Measurements from ENCODE around the gene ETS1.
A peak's percentile ranks its signal among the peaks of the same experiment; 100 is the strongest.

The ETS1 gene

DNA sequence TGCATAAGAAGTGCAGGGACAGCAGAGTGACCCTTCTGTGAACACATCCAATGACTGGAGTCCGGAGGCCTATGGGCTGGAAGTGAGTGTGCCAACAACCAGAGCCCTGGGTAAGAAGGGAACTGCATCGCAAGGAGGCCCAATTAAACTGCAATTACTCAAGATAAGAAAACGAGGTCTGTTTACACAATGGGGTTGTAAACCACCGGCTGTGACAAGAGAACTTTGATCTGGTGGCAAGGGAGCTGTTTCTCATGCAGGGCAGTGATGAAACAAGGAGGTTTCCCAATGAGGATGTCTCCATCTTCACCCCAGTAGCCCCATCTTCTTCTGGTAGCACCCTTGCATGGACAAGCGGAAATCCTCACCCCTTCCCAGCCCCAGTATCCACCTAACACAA, 21.5 kb downstream of the ETS1 start:
- Histone ChIP-seq H3K4me3 (ENCODE audit: low read depth, low read length) (no peak overlapping the region), H3K9me3 (ENCODE audit: control insufficient read depth, insufficient read depth, low read depth, low read length) (no peaks in the 10 kb centered on the region), H3K4me1 (ENCODE audit: control insufficient read depth, insufficient read depth, low read length) (peaks cover 7% of the 10 kb centered on the region; the same call in 1 of the 2 replicates), H3K36me3 (ENCODE audit: control insufficient read depth in 2 of 2, insufficient read depth in 1 of 2, low read length in 2 of 2) (no peaks in the 10 kb centered on the region), H3K27ac (ENCODE audit: extremely low read depth, low read depth, low read length) (no peak overlapping the region)
- ChIA-PET POLR2A (no interaction called here), CTCF (interaction anchor here (0.6 kb wide), 1 partner anchor 52 kb away, joined by 3 read pairs; no protein-coding TSS in a partner anchor)
- TF ChIP-seq GFI1B (tag by site-specific recombination; IDR thresholded peaks at IDR 0.05) (peak; percentile 75; the same call in 1 of the 2 replicates), WT1 (tag by site-specific recombination; IDR thresholded peaks at IDR 0.05) (peak; percentile 87), ZNF37A (tag by site-specific recombination; IDR thresholded peaks at IDR 0.05) (no peak), ZNF221 (tag by site-specific recombination; IDR thresholded peaks at IDR 0.05; ENCODE audit: borderline replicate concordance) (no peak), ZNF157 (tag by site-specific recombination; IDR thresholded peaks at IDR 0.05) (no peak), YY1 (tag by site-specific recombination; IDR thresholded peaks at IDR 0.05) (0 out of 2 replicates have a peak, but pooled peaks have one; percentile 33), ZNF549 (tag by site-specific recombination; IDR thresholded peaks at IDR 0.05) (no peak), BCL11B (tag by site-specific recombination; IDR thresholded peaks at IDR 0.05; ENCODE audit: low read depth) (peak; percentile 64; the same call in 1 of the 2 replicates), ZBTB8A (tag by site-specific recombination; IDR thresholded peaks at IDR 0.05) (peak; percentile 65), ZNF514 (tag by site-specific recombination; IDR thresholded peaks at IDR 0.05) (no peak), ZNF214 (tag by site-specific recombination; IDR thresholded peaks at IDR 0.05; ENCODE audit: borderline replicate concordance) (no peak), BCL11A (tag by site-specific recombination; IDR thresholded peaks at IDR 0.05; ENCODE audit: low read depth) (peak; percentile 46; the same call in 1 of the 2 replicates), ZNF335 (tag by site-specific recombination; conservative IDR thresholded peaks at IDR 0.05) (no peak), ZNF621 (tag by site-specific recombination; IDR thresholded peaks at IDR 0.05) (no peak), ZEB2 (tag by site-specific recombination; IDR thresholded peaks at IDR 0.05) (peak; percentile 78), ZNF184 (tag by site-specific recombination; IDR thresholded peaks at IDR 0.05) (0 out of 2 replicates have a peak, but pooled peaks have one; percentile 46), ZNF660 (tag by site-specific recombination; IDR thresholded peaks at IDR 0.05) (no peak; the same call in 1 of the 2 replicates), MEIS1 (CRISPR knock-in tag; IDR thresholded peaks at IDR 0.05; ENCODE audit: borderline replicate concordance) (no peak), SCRT1 (tag by site-specific recombination; IDR thresholded peaks at IDR 0.05; ENCODE audit: borderline replicate concordance) (no peak), ZNF629 (tag by site-specific recombination; IDR thresholded peaks at IDR 0.05) (peak; percentile 78)
- TF ChIP-seq, protein P1, sequence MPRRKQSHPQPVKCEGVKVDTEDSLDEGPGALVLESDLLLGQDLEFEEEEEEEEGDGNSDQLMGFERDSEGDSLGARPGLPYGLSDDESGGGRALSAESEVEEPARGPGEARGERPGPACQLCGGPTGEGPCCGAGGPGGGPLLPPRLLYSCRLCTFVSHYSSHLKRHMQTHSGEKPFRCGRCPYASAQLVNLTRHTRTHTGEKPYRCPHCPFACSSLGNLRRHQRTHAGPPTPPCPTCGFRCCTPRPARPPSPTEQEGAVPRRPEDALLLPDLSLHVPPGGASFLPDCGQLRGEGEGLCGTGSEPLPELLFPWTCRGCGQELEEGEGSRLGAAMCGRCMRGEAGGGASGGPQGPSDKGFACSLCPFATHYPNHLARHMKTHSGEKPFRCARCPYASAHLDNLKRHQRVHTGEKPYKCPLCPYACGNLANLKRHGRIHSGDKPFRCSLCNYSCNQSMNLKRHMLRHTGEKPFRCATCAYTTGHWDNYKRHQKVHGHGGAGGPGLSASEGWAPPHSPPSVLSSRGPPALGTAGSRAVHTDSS (tag by site-specific recombination; IDR thresholded peaks at IDR 0.05): 0 out of 2 replicates have a peak, but pooled peaks have one; percentile 30
- TF ChIP-seq, protein P2, sequence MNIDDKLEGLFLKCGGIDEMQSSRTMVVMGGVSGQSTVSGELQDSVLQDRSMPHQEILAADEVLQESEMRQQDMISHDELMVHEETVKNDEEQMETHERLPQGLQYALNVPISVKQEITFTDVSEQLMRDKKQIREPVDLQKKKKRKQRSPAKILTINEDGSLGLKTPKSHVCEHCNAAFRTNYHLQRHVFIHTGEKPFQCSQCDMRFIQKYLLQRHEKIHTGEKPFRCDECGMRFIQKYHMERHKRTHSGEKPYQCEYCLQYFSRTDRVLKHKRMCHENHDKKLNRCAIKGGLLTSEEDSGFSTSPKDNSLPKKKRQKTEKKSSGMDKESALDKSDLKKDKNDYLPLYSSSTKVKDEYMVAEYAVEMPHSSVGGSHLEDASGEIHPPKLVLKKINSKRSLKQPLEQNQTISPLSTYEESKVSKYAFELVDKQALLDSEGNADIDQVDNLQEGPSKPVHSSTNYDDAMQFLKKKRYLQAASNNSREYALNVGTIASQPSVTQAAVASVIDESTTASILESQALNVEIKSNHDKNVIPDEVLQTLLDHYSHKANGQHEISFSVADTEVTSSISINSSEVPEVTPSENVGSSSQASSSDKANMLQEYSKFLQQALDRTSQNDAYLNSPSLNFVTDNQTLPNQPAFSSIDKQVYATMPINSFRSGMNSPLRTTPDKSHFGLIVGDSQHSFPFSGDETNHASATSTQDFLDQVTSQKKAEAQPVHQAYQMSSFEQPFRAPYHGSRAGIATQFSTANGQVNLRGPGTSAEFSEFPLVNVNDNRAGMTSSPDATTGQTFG (tag by site-specific recombination; IDR thresholded peaks at IDR 0.05; ENCODE audit: borderline replicate concordance): no peak
- TF ChIP-seq, protein P3, sequence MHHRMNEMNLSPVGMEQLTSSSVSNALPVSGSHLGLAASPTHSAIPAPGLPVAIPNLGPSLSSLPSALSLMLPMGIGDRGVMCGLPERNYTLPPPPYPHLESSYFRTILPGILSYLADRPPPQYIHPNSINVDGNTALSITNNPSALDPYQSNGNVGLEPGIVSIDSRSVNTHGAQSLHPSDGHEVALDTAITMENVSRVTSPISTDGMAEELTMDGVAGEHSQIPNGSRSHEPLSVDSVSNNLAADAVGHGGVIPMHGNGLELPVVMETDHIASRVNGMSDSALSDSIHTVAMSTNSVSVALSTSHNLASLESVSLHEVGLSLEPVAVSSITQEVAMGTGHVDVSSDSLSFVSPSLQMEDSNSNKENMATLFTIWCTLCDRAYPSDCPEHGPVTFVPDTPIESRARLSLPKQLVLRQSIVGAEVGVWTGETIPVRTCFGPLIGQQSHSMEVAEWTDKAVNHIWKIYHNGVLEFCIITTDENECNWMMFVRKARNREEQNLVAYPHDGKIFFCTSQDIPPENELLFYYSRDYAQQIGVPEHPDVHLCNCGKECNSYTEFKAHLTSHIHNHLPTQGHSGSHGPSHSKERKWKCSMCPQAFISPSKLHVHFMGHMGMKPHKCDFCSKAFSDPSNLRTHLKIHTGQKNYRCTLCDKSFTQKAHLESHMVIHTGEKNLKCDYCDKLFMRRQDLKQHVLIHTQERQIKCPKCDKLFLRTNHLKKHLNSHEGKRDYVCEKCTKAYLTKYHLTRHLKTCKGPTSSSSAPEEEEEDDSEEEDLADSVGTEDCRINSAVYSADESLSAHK (tag by site-specific recombination; IDR thresholded peaks at IDR 0.05): peak; percentile 94
- TF ChIP-seq, protein P4, sequence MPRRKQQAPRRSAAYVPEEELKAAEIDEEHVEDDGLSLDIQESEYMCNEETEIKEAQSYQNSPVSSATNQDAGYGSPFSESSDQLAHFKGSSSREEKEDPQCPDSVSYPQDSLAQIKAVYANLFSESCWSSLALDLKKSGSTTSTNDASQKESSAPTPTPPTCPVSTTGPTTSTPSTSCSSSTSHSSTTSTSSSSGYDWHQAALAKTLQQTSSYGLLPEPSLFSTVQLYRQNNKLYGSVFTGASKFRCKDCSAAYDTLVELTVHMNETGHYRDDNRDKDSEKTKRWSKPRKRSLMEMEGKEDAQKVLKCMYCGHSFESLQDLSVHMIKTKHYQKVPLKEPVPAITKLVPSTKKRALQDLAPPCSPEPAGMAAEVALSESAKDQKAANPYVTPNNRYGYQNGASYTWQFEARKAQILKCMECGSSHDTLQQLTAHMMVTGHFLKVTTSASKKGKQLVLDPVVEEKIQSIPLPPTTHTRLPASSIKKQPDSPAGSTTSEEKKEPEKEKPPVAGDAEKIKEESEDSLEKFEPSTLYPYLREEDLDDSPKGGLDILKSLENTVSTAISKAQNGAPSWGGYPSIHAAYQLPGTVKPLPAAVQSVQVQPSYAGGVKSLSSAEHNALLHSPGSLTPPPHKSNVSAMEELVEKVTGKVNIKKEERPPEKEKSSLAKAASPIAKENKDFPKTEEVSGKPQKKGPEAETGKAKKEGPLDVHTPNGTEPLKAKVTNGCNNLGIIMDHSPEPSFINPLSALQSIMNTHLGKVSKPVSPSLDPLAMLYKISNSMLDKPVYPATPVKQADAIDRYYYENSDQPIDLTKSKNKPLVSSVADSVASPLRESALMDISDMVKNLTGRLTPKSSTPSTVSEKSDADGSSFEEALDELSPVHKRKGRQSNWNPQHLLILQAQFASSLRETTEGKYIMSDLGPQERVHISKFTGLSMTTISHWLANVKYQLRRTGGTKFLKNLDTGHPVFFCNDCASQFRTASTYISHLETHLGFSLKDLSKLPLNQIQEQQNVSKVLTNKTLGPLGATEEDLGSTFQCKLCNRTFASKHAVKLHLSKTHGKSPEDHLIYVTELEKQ (tag by site-specific recombination; IDR thresholded peaks at IDR 0.05; ENCODE audit: borderline replicate concordance): peak; percentile 87
- TF ChIP-seq, protein P5, sequence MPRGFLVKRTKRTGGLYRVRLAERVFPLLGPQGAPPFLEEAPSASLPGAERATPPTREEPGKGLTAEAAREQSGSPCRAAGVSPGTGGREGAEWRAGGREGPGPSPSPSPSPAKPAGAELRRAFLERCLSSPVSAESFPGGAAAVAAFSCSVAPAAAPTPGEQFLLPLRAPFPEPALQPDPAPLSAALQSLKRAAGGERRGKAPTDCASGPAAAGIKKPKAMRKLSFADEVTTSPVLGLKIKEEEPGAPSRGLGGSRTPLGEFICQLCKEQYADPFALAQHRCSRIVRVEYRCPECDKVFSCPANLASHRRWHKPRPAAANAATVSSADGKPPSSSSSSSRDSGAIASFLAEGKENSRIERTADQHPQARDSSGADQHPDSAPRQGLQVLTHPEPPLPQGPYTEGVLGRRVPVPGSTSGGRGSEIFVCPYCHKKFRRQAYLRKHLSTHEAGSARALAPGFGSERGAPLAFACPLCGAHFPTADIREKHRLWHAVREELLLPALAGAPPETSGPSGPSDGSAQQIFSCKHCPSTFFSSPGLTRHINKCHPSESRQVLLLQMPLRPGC (tag by site-specific recombination; IDR thresholded peaks at IDR 0.05): peak; percentile 74; the same call in 1 of the 2 replicates

Measured in HEK293 (cell line).